ENCODE results near the gene PPP4R2. TPM values are rescaled to one million over a fixed set of nuclear protein-coding genes. Genes with fewer than 3 reads are reported as not detected.
A peak's percentile ranks its signal among the peaks of the same experiment; 100 is the strongest.

PPP4R2 gene
- total RNA-seq, 1 experiment from 2014 or later, result 62.7 TPM

DNA sequence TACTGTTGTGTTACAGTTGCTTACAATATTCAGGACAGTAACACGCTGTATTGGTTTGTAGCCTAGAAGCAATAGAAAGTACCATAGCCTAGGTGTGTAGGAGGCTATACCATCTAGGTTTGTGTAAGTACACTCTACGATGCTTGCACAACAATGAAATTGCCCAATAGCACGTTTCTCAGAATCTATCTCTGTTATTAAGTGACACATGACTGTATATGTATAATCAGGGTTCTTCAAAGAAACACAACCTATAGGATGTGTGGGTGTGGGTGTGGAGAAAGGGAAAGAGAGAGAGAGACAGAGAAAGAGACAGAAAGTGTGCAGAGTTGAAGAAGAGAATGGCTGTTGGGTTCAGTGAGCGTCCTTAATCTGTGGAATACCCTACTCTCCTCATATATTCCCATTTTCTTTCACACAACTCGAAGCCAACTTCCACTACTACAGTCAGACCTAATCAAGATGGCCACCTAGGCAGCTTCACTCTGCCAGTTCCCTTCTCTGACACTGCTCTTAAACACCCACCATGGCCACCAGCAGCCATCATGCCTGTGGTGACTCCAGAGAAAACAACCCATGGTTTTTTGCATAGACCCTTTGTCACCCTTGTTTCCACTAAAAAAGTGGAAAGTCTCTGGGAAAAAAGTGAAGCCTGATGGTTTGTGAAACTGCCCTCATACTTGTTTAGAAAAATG, 5.8 kb upstream of the PPP4R2 start:
- Histone ChIP-seq H3K9me3 (ENCODE audit: low read length) (0 out of 2 replicates have a peak, but pooled peaks cover 5% of the 10 kb centered on the region), H3K27me3 (ENCODE audit: low read length) (no peaks in the 10 kb centered on the region), H3K27ac (ENCODE audit: low read length) (no peak overlapping the region), H4K20me1 (ENCODE audit: low read length) (no peaks in the 10 kb centered on the region), H3K9me2 (replicated peaks; ENCODE audit: low read length) (no peaks in the 10 kb centered on the region), H3K36me3 (ENCODE audit: low read depth, low read length) (no peaks in the 10 kb centered on the region), H3K79me2 (ENCODE audit: low read length) (no peaks in the 10 kb centered on the region), H3K4me2 (ENCODE audit: low read length) (no peak overlapping the region), H3K9ac (ENCODE audit: low read length) (no peak overlapping the region), H3K4me3 (ENCODE audit: low read length) (no peak overlapping the region), H3K4me1 (ENCODE audit: insufficient read depth, low read length) (no peaks in the 10 kb centered on the region), H2AFZ (ENCODE audit: low read length) (0 out of 2 replicates have a peak overlapping the region, but pooled peaks have one; percentile 1), H3F3A (ENCODE audit: low read length, unreplicated experiment) (no peaks in the 10 kb centered on the region)
- TF ChIP-seq, protein P1, sequence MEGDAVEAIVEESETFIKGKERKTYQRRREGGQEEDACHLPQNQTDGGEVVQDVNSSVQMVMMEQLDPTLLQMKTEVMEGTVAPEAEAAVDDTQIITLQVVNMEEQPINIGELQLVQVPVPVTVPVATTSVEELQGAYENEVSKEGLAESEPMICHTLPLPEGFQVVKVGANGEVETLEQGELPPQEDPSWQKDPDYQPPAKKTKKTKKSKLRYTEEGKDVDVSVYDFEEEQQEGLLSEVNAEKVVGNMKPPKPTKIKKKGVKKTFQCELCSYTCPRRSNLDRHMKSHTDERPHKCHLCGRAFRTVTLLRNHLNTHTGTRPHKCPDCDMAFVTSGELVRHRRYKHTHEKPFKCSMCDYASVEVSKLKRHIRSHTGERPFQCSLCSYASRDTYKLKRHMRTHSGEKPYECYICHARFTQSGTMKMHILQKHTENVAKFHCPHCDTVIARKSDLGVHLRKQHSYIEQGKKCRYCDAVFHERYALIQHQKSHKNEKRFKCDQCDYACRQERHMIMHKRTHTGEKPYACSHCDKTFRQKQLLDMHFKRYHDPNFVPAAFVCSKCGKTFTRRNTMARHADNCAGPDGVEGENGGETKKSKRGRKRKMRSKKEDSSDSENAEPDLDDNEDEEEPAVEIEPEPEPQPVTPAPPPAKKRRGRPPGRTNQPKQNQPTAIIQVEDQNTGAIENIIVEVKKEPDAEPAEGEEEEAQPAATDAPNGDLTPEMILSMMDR (conservative IDR thresholded peaks at IDR 0.05; ENCODE audit: low read depth, low read length), result no peak
- TF ChIP-seq EZH2 (IDR thresholded peaks at IDR 0.05; ENCODE audit: low read length, unreplicated experiment), result no peak
- no TSS peak for BruUV-seq (replicated peaks)
- intact Hi-C loops (cut with micrococcal nuclease), result no loop called here
- CTCF ChIA-PET, result no interaction called here
- DNase-seq (no peak), ATAC-seq (no peak)
- POLR2A ChIA-PET (ENCODE audit: unreplicated experiment), result no interaction called here

DNA sequence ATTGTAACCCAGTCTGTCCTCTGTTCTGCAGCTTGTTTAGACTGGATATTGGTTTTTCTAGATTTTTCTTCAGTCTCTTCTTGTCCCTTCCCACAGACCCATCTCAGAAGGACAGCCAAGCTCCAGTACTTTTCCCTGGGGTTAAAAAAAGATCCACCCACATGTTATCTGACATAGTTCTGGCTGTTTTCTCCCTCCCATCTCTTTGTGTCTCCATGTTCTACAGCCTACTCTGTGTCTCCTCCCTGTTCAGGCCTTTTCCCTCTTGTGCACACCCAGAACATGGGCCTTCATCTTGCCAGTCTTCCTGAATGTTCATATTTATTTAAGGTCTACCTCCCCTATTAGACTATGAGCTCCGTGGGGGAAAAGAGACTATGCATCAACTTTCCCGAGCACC, 5.1 kb upstream of the PPP4R2 start:
- TF ChIP-seq EZH2 (IDR thresholded peaks at IDR 0.05; ENCODE audit: low read length, unreplicated experiment) (no peak), EZH2phosphoT487 (IDR thresholded peaks at IDR 0.05; ENCODE audit: borderline replicate concordance, low read length) (no peak)
- TF ChIP-seq, protein P1 (conservative IDR thresholded peaks at IDR 0.05; ENCODE audit: low read depth, low read length), result no peak
- Histone ChIP-seq H3F3A (ENCODE audit: low read length, unreplicated experiment) (no peaks in the 10 kb centered on the region), H3K4me3 (ENCODE audit: low read length) (no peak overlapping the region), H3K79me2 (ENCODE audit: low read length) (no peaks in the 10 kb centered on the region), H3K9me3 (ENCODE audit: low read length) (no peaks in the 10 kb centered on the region), H3K4me1 (ENCODE audit: insufficient read depth, low read length) (peaks cover 4% of the 10 kb centered on the region), H3K9ac (ENCODE audit: low read length) (no peak overlapping the region), H3K27me3 (ENCODE audit: low read length) (no peaks in the 10 kb centered on the region), H4K20me1 (ENCODE audit: low read length) (no peaks in the 10 kb centered on the region), H3K9me2 (replicated peaks; ENCODE audit: low read length) (no peaks in the 10 kb centered on the region), H3K4me2 (ENCODE audit: low read length) (no peak overlapping the region), H3K27ac (ENCODE audit: low read length) (no peak overlapping the region), H3K36me3 (ENCODE audit: low read depth, low read length) (no peaks in the 10 kb centered on the region), H2AFZ (ENCODE audit: low read length) (no peak overlapping the region)
- DNase-seq (no peak), ATAC-seq (no peak)
- no TSS peak for BruUV-seq (replicated peaks)
- intact Hi-C loops (cut with micrococcal nuclease), result no loop called here
- ChIA-PET CTCF (no interaction called here), POLR2A (ENCODE audit: unreplicated experiment) (no interaction called here)

DNA sequence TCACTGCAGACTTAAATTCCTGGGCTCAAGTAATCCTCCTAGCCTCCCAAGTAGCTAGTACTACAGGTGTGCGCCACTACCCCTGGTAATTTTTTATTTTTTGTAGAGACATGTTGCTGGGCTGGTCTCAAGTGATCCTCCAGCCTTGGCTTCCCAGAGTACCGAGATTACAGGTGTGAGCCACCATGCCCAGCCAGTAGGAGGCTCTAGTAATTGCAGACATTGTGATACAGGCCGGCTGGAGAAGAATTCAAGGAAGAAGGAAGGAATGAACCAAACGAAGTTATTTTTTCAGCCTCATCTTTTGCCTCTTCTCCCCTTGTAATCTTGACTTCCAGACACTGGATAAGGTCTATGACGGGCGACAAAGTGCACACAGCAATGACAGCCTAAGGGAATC, 3.2 kb upstream of the PPP4R2 start:
- peaks cover 15% of the 10 kb centered on the region for H3K79me2 ChIP-seq (ENCODE audit: low read length)
- TF ChIP-seq, protein P1 (conservative IDR thresholded peaks at IDR 0.05; ENCODE audit: low read depth, low read length), result peak; percentile 45
- TF ChIP-seq EZH2phosphoT487 (IDR thresholded peaks at IDR 0.05; ENCODE audit: borderline replicate concordance, low read length), result no peak
- peaks cover 6% of the 10 kb centered on the region for H4K20me1 ChIP-seq (ENCODE audit: low read length)
- H3K36me3 ChIP-seq (ENCODE audit: low read depth, low read length), result peaks cover 2% of the 10 kb centered on the region; the same call in 1 of the 2 replicates
- H3K9ac ChIP-seq (ENCODE audit: low read length), result no peak overlapping the region
- intact Hi-C loops (cut with micrococcal nuclease), result loop anchor here (1.0 kb wide), 1 partner anchor 63 kb away; no protein-coding TSS in a partner anchor
- H3K4me1 ChIP-seq (ENCODE audit: insufficient read depth, low read length), result peaks cover 6% of the 10 kb centered on the region
- no peak overlapping the region for H2AFZ ChIP-seq (ENCODE audit: low read length)
- H3K4me3 ChIP-seq (ENCODE audit: low read length), result no peak overlapping the region
- no peak overlapping the region for H3K4me2 ChIP-seq (ENCODE audit: low read length)
- ChIA-PET CTCF (no interaction called here), POLR2A (ENCODE audit: unreplicated experiment) (no interaction called here)
- H3F3A ChIP-seq (ENCODE audit: low read length, unreplicated experiment), result no peaks in the 10 kb centered on the region
- H3K9me3 ChIP-seq (ENCODE audit: low read length), result no peaks in the 10 kb centered on the region
- BruUV-seq (replicated peaks), result no TSS peak
- H3K9me2 ChIP-seq (replicated peaks; ENCODE audit: low read length), result no peaks in the 10 kb centered on the region
- no peak overlapping the region for H3K27ac ChIP-seq (ENCODE audit: low read length)
- DNase-seq, result peak; percentile 21
- no peak for ATAC-seq
- H3K27me3 ChIP-seq (ENCODE audit: low read length), result no peaks in the 10 kb centered on the region

Data from PC-3 (cell line).